Fibroblast of villous mesenchyme (primary cell): ENCODE measurements around the gene DAGLA. TPM values are rescaled to one million over a fixed set of nuclear protein-coding genes. Genes with fewer than 3 reads are reported as not detected.

Experiments
- DNase-seq: peaks from one replicate; pipeline ENCODE4 v3.0.0-alpha.2; 2010; ENCODE audit warnings: low read depth
- H3K4me3 ChIP-seq: 2 replicates; pipeline ENCODE4 v1.5.1; 2011; ENCODE audit warnings: low read depth, mild to moderate bottlenecking, low read length
- CTCF ChIP-seq: IDR thresholded peaks from 2 replicates; pipeline ENCODE4 v1.5.1; 2012; ENCODE audit warnings: low read depth, mild to moderate bottlenecking, low read length; ENCODE audit not compliant: insufficient read depth
- total RNA-seq: library from RNA; depleted of rRNA; stranded (reverse); fragments of >200 nt; gene quantifications from 2 replicates; pipeline ENCODE4 v1.2.3, GENCODE V29; 2012

The DAGLA gene
- total RNA-seq, 1 donor, result 2.2 TPM

GRCh38 chr11:61713464-61713863 is 33.3 kb downstream of the DAGLA start:
- no peak for DNase-seq
- H3K4me3 ChIP-seq, result no peak overlapping the region
- no peak for TF ChIP-seq CTCF

- DNase-seq, result no peak
- TF ChIP-seq CTCF, result no peak
- no peak overlapping the region for H3K4me3 ChIP-seq
Observed at GRCh38 chr11:61713906-61714305, 33.7 kb downstream of the DAGLA start.

GRCh38 chr11:61714316-61714715 is 34.1 kb downstream of the DAGLA start:
- DNase-seq, result no peak
- H3K4me3 ChIP-seq, result no peak overlapping the region
- no peak for TF ChIP-seq CTCF

GRCh38 chr11:61714916-61715315 is 34.7 kb downstream of the DAGLA start:
- no peak overlapping the region for H3K4me3 ChIP-seq
- DNase-seq, result no peak
- TF ChIP-seq CTCF, result no peak

GRCh38 chr11:61715867-61716266 is 35.7 kb downstream of the DAGLA start:
- TF ChIP-seq CTCF, result no peak
- no peak overlapping the region for H3K4me3 ChIP-seq
- no peak for DNase-seq

- DNase-seq, result no peak
- no peak for TF ChIP-seq CTCF
- no peak overlapping the region for H3K4me3 ChIP-seq
Observed at GRCh38 chr11:61716478-61717285, 36.5 kb downstream of the DAGLA start.
